ENCODE data around the gene KPTN. TPM values are rescaled to one million over a fixed set of nuclear protein-coding genes. Genes with fewer than 3 reads are reported as not detected.

The KPTN gene
- total RNA-seq, 1 experiment from 2014 or later = 20.8 TPM

GRCh38 chr19:47497821-47498520 is 14.0 kb upstream of the KPTN start:
- H3K4me1 ChIP-seq (replicated peaks; ENCODE audit: insufficient read depth) = no peaks in the 10 kb centered on the region
- H3K79me2 ChIP-seq (ENCODE audit: low read depth) = no peaks in the 10 kb centered on the region
- H3K9me3 ChIP-seq (ENCODE audit: insufficient read depth, low read depth) = no peaks in the 10 kb centered on the region
- H3K9me2 ChIP-seq (ENCODE audit: insufficient read depth) = no peaks in the 10 kb centered on the region
- H3K27ac ChIP-seq = no peak overlapping the region
- POLR2A ChIA-PET (ENCODE audit: unreplicated experiment) = no interaction called here
- 0 out of 2 replicates have a peak, but pooled peaks cover 3% of the 10 kb centered on the region for H3F3A ChIP-seq (ENCODE audit: insufficient read depth, low read depth)
- H3K4me2 ChIP-seq = no peak overlapping the region
- TF ChIP-seq EZH2 (IDR thresholded peaks at IDR 0.05; ENCODE audit: low read depth) = no peak
- no peak for TF ChIP-seq CTCF (conservative IDR thresholded peaks at IDR 0.05)
- H3K4me3 ChIP-seq = no peak overlapping the region
- no TSS peak for BruUV-seq (replicated peaks)
- no peak for DNase-seq
- peaks cover 3% of the 10 kb centered on the region; the same call in 1 of the 2 replicates for H4K20me1 ChIP-seq (ENCODE audit: insufficient read depth)
- no peak overlapping the region for H2AFZ ChIP-seq
- CTCF ChIA-PET = no interaction called here
- intact Hi-C loops (cut with micrococcal nuclease; ENCODE audit: unreplicated experiment) = no loop called here
- H3K27me3 ChIP-seq (ENCODE audit: insufficient read depth, low read depth) = no peaks in the 10 kb centered on the region
- H3K36me3 ChIP-seq (ENCODE audit: low read depth) = no peaks in the 10 kb centered on the region

- Histone ChIP-seq H3K4me1 (replicated peaks; ENCODE audit: insufficient read depth) (no peaks in the 10 kb centered on the region), H3F3A (ENCODE audit: insufficient read depth, low read depth) (0 out of 2 replicates have a peak, but pooled peaks cover 3% of the 10 kb centered on the region), H3K4me3 (no peak overlapping the region), H3K9me3 (ENCODE audit: insufficient read depth, low read depth) (no peaks in the 10 kb centered on the region), H2AFZ (no peak overlapping the region), H3K36me3 (ENCODE audit: low read depth) (no peaks in the 10 kb centered on the region), H3K9me2 (ENCODE audit: insufficient read depth) (no peaks in the 10 kb centered on the region), H3K27me3 (ENCODE audit: insufficient read depth, low read depth) (no peaks in the 10 kb centered on the region), H3K79me2 (ENCODE audit: low read depth) (no peaks in the 10 kb centered on the region), H4K20me1 (ENCODE audit: insufficient read depth) (peaks cover 3% of the 10 kb centered on the region; the same call in 1 of the 2 replicates), H3K27ac (no peak overlapping the region), H3K4me2 (no peak overlapping the region)
- ChIA-PET POLR2A (ENCODE audit: unreplicated experiment) (no interaction called here), CTCF (interaction anchor here (0.5 kb wide), 1 partner anchor 81 kb away, joined by 5 read pairs; no protein-coding TSS in a partner anchor)
- no peak for DNase-seq
- intact Hi-C loops (cut with micrococcal nuclease; ENCODE audit: unreplicated experiment) = no loop called here
- TF ChIP-seq EZH2 (IDR thresholded peaks at IDR 0.05; ENCODE audit: low read depth) (no peak), CTCF (conservative IDR thresholded peaks at IDR 0.05) (no peak)
- BruUV-seq (replicated peaks) = no TSS peak
Observed at GRCh38 chr19:47497050-47497766, 13.2 kb upstream of the KPTN start.

- POLR2A ChIA-PET (ENCODE audit: unreplicated experiment) = interaction anchor here (0.5 kb wide), 1 partner anchor 11 kb away, joined by 14 read pairs; the partner anchor contains the start of gene KPTN
- H3K27me3 ChIP-seq (ENCODE audit: insufficient read depth, low read depth) = no peaks in the 10 kb centered on the region
- H2AFZ ChIP-seq = no peak overlapping the region
- H3K4me3 ChIP-seq = no peak overlapping the region
- no peak for TF ChIP-seq EZH2 (IDR thresholded peaks at IDR 0.05; ENCODE audit: low read depth)
- no peak for TF ChIP-seq CTCF (conservative IDR thresholded peaks at IDR 0.05)
- H3K27ac ChIP-seq = no peak overlapping the region
- no peaks in the 10 kb centered on the region for H3K9me3 ChIP-seq (ENCODE audit: insufficient read depth, low read depth)
- no peaks in the 10 kb centered on the region for H3K4me1 ChIP-seq (replicated peaks; ENCODE audit: insufficient read depth)
- intact Hi-C loops (cut with micrococcal nuclease; ENCODE audit: unreplicated experiment) = no loop called here
- peaks cover 3% of the 10 kb centered on the region; the same call in 1 of the 2 replicates for H4K20me1 ChIP-seq (ENCODE audit: insufficient read depth)
- CTCF ChIA-PET = no interaction called here
- H3K4me2 ChIP-seq = no peak overlapping the region
- DNase-seq = no peak
- peaks cover 5% of the 10 kb centered on the region; the same call in 1 of the 2 replicates for H3F3A ChIP-seq (ENCODE audit: insufficient read depth, low read depth)
- no peaks in the 10 kb centered on the region for H3K79me2 ChIP-seq (ENCODE audit: low read depth)
- no peaks in the 10 kb centered on the region for H3K9me2 ChIP-seq (ENCODE audit: insufficient read depth)
- no TSS peak for BruUV-seq (replicated peaks)
- H3K36me3 ChIP-seq (ENCODE audit: low read depth) = no peaks in the 10 kb centered on the region
Observed at GRCh38 chr19:47495478-47496372, 11.7 kb upstream of the KPTN start.

Measured in PC-9 (cell line).